HG03457 (cell line): ENCODE data around the gene NAALADL2.

Experiments used
- ATAC-seq: cut with Tn5 transposase; IDR thresholded peaks from one replicate; pipeline ENCODE4 v1.9.1; 2021; ENCODE audit warnings: moderate number of reproducible peaks; ENCODE audit not compliant: unreplicated experiment

The NAALADL2 gene

GRCh38 chr3:175619369-175619768 lies 760.2 kb downstream of the NAALADL2 start:
- ATAC-seq: no peak

GRCh38 chr3:175620093-175620492 lies 761.0 kb downstream of the NAALADL2 start:
- no peak for ATAC-seq

GRCh38 chr3:175620532-175620931 lies 761.4 kb downstream of the NAALADL2 start:
- ATAC-seq: no peak

- ATAC-seq: no peak
Measured at GRCh38 chr3:175640958-175641357, 781.8 kb downstream of the NAALADL2 start.

- ATAC-seq: no peak
Measured at GRCh38 chr3:175646865-175647264, 787.7 kb downstream of the NAALADL2 start.

- no peak for ATAC-seq
Measured at GRCh38 chr3:175648899-175649298, 789.8 kb downstream of the NAALADL2 start.

- no peak for ATAC-seq
Measured at GRCh38 chr3:175651716-175652115, 792.6 kb downstream of the NAALADL2 start.

GRCh38 chr3:175655351-175655750 lies 796.2 kb downstream of the NAALADL2 start:
- ATAC-seq: no peak

GRCh38 chr3:175656461-175656860 lies 797.3 kb downstream of the NAALADL2 start:
- ATAC-seq: no peak

- no peak for ATAC-seq
Measured at GRCh38 chr3:175659670-175660350, 800.7 kb downstream of the NAALADL2 start.

- ATAC-seq: no peak
Measured at GRCh38 chr3:175662815-175663214, 803.7 kb downstream of the NAALADL2 start.

GRCh38 chr3:175664911-175665310 lies 805.8 kb downstream of the NAALADL2 start:
- no peak for ATAC-seq

- ATAC-seq: no peak
Measured at GRCh38 chr3:175668300-175668699, 809.2 kb downstream of the NAALADL2 start.

- no peak for ATAC-seq
Measured at GRCh38 chr3:175670557-175670956, 811.4 kb downstream of the NAALADL2 start.

GRCh38 chr3:175672119-175672689 lies 813.1 kb downstream of the NAALADL2 start:
- ATAC-seq: no peak

- no peak for ATAC-seq
Measured at GRCh38 chr3:175679568-175679967, 820.4 kb downstream of the NAALADL2 start.

GRCh38 chr3:175692256-175692655 lies 833.1 kb downstream of the NAALADL2 start:
- ATAC-seq: no peak

GRCh38 chr3:175695251-175695650 lies 836.1 kb downstream of the NAALADL2 start:
- ATAC-seq: no peak

GRCh38 chr3:175702956-175703355 lies 843.8 kb downstream of the NAALADL2 start:
- ATAC-seq: no peak

- no peak for ATAC-seq
Measured at GRCh38 chr3:175704366-175705055, 845.4 kb downstream of the NAALADL2 start.

- no peak for ATAC-seq
Measured at GRCh38 chr3:175713268-175713667, 854.1 kb downstream of the NAALADL2 start.

- no peak for ATAC-seq
Measured at GRCh38 chr3:175716446-175716845, 857.3 kb downstream of the NAALADL2 start.
